Measurements from ENCODE around the gene LRBA.

DNA sequence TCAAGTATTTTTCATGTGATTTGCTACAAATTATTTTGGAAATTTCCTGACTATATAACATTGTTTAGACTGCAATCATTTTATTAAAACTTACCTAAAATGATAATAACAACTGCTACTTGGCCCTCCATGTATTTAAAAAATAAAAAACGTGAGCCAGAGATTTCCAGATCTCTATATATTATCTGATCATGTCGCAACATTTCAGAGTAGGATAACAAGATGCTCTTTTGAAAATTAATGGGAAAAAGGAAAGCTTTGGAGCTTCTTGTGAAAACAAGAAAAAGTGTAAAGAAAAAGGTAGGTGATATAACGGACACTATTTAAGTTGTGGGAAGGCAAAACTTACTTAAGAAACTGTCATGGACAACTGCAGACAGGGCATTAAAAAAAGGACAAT is 448.0 kb downstream of the LRBA start:
- no peak for TF ChIP-seq POLR2A (IDR thresholded peaks at IDR 0.05)
- TF ChIP-seq, protein P1, sequence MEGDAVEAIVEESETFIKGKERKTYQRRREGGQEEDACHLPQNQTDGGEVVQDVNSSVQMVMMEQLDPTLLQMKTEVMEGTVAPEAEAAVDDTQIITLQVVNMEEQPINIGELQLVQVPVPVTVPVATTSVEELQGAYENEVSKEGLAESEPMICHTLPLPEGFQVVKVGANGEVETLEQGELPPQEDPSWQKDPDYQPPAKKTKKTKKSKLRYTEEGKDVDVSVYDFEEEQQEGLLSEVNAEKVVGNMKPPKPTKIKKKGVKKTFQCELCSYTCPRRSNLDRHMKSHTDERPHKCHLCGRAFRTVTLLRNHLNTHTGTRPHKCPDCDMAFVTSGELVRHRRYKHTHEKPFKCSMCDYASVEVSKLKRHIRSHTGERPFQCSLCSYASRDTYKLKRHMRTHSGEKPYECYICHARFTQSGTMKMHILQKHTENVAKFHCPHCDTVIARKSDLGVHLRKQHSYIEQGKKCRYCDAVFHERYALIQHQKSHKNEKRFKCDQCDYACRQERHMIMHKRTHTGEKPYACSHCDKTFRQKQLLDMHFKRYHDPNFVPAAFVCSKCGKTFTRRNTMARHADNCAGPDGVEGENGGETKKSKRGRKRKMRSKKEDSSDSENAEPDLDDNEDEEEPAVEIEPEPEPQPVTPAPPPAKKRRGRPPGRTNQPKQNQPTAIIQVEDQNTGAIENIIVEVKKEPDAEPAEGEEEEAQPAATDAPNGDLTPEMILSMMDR (IDR thresholded peaks at IDR 0.05), result no peak
